ENCODE data around the gene ZNF93.
"Not testable (repeated sequence)": the region's sequence is repeated elsewhere in the genome, so short reads cannot be mapped to it uniquely, and the experiment has no call there.

Gene ZNF93

GRCh38 chr19:19943848-19944582, 43.3 kb downstream of the ZNF93 start:
- DNase-seq = no peak

DNA sequence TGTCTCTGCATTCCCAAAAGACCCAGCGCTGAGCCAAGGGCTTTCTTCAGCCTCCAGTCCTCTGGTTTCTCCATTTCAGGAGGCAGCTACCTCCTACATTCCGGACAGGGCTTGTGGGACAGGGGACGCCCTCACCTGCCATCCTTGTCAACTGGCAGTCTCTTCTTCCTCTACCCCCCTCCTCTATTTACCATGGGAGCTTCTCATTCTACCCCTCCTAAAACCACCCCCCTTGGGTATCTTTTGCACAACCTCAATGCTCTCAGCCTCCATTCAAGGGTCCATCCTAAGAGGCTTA, 43.8 kb downstream of the ZNF93 start:
- no peak for DNase-seq

GRCh38 chr19:19946226-19946625, 45.5 kb downstream of the ZNF93 start:
- DNase-seq = no peak

- no peak for DNase-seq
These were observed 48.1 kb downstream of the ZNF93 start for GRCh38 chr19:19948800-19949199.

DNA sequence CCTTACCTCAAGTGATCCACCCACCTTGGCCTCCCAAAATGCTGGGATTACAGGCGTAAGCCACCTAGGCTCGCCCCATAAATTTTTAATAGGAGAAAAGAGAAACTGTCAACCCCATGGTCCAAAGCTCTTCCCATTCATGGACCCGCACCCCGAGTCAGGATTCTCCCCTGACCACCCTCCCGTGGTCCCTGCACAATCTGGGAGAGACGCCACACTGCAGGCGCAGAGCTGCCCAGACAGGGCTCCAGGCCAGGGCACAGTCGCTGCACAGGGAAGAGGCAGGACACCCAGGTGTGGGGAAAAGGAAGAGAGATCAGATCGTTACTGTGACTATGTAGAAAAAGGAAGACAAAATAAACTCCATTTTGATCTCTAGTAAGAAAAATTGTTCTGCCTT, 54.5 kb downstream of the ZNF93 start:
- DNase-seq = no peak

- no peak for DNase-seq
These were observed 55.8 kb downstream of the ZNF93 start for GRCh38 chr19:19956434-19957075.

DNA sequence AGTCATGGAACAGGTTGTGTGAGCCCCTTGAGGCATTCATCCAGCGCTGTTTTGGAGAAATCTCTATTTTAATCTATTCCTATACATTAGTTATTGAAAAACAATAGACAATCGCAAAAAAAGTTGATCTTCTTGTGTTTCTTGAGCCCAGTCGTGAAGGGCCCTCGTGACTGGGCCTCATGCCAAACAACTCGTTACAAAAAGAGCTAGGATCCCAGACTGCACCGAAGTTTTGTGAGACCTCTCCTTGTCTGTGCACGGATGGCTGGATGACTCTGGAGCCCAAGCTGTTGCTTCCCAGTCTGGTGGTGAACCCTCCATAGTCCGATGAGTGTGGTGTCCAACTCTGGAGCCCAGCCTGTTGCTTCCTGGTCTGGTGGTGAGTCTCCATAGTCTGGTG, 57.0 kb downstream of the ZNF93 start:
- DNase-seq = not testable (repeated sequence)

DNA sequence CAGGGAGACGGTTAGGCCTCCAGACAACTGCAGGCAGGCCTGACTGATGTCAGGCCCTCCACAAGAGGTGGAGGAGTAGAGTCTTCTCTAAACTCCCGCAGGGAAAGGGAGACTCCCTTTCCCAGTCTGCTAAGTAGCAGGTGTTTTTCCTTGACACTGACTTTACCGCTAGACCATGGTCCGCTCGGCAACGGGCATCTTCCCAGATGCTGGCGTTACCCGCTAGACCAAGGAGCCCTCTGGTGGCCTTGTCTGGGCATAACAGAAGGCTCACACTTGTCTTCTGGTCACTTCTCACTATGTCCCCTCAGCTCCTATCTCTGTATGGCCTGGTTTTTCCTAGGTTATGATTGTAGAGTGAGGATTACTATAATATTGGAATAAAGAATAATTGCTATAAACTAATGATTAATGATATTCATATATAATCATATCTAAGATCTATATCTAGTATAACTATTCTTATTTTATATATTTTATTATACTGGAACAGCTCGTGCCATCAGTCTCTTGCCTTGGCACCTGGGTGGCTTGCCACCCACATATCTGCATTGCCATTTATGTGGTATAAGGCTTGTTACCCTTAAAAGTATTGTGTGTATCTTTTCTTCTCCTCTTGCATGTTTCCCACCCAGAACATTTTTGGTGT, 58.5 kb downstream of the ZNF93 start:
- DNase-seq = not testable (repeated sequence)

- no peak for DNase-seq
These were observed 63.7 kb downstream of the ZNF93 start for GRCh38 chr19:19964416-19964815.

DNA sequence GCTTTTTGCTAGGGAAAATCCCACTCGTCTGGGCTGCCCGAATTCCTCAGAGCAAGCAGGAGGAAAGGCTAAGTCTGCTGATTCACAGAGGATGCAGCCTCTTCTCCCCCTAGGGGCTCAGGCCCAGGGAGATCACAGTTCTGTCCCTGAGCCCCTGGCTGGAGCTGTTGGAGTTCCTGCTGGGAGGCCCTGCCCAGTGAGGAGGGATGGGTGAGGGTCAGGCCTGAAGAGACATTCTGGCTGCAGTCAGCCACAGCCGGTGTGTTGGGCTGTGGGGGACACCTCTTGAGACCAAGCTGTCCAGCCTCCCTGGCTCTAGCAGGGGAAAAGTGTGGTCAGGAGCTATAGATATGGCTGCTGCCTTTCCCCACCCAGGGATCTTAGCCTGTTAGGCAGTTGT, 65.4 kb downstream of the ZNF93 start:
- not testable (repeated sequence) for DNase-seq

GRCh38 chr19:19966862-19967261, 66.1 kb downstream of the ZNF93 start:
- no peak for DNase-seq

Data from NCI-H524 treated with DMSO at 0.1 percent for 48 hours (cell line).